Activated naive CD8-positive, alpha-beta T cell treated with anti-CD3 and anti-CD28 coated beads, Interleukin-2, amount 50 U/mL, for 16 hours (primary cell): ENCODE data around the gene ADARB2.

Source experiments
- DNase-seq: peaks from one replicate; pipeline ENCODE4 v3.0.0-alpha.2; 2020; ENCODE audit warnings: low read depth, low spot score

The ADARB2 gene

DNA sequence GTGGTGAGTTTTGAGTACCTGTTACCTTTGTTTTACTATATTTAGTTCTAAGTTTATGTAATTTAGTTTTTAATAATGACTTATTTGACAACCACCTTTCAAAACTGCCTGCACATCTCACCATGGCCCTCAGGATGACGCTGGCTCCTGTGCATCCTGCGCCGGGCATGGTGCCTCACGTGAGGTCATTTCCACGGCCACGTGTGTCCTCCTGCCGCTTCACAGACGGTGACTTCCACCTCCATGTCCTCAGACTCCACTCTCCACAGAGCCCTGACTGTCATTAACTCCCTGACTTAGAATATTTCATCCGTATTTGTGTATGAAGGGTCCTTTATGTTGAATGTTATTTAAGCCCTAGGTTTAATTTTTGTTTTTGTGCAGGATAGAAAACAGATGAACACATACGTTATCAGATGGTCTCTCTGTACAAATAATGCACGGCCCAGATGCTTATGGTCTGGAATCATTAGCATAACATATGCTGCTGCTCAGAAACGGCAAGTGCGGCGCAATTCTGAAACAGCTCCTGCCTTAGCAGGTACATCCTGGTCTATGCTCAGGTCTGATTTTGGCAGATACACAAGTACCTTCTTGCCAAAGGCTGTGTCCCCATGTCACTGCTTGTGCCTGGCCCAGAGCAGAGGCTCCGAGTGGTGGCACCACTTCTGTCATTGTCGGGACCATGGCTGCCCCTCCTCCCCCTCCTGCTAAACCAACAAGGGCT is 525.3 kb downstream of the ADARB2 start:
- no peak for DNase-seq

DNA sequence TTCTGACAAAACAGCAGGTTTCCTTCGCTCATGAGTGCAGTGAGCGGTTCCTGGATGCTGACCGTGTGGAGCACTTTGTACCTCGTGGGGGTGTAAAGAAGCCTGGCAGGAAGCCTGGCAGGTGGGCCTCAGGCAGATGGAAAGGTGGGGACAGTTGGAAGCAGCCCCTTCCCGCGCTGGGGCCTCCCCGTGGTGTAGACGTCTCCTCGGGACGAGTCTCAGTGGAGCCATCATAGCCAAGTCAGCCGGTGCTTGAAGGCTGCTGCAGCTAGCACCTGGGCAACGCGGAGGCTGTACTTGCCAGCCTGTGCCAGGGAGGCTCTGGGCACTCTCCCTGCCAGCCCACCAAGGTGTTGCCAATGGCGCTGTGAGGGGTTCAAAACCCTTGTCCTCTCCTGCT is 526.7 kb downstream of the ADARB2 start:
- DNase-seq = no peak

- no peak for DNase-seq
Observed at GRCh38 chr10:1209355-1209979, 527.9 kb downstream of the ADARB2 start.

GRCh38 chr10:1208366-1209311 is 528.7 kb downstream of the ADARB2 start:
- DNase-seq = no peak

- no peak for DNase-seq
Observed at GRCh38 chr10:1206601-1207000, 530.7 kb downstream of the ADARB2 start.

- DNase-seq = no peak
Observed at GRCh38 chr10:1206101-1206500, 531.2 kb downstream of the ADARB2 start.

DNA sequence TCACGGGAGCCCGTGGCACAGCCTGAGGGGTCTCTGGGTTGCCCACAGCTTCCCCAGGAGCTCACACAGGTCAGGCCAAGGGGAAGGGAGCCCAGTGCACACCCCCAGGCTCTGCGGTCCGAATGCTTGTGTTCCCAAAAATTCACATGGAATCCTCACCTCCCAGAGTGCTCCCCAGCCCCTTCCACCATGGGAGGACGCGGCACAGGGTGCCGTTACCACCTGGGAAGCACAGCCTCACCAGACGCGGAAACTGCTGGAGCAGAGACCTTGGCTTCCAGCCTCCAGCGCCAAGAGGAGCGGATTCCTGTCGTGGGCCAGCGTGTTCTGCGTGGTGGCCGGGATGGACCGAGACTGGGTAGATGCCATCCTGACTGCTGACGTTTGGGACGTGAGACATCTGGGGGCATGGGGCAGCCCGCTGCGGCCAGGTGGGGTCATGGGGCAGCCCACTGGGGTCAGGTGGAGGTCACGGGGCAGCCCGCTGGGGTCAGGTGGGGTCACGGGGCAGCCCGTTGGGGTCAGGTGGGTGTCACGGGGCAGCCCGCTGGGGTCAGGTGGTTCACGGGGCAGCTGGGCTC is 531.8 kb downstream of the ADARB2 start:
- DNase-seq = no peak

DNA sequence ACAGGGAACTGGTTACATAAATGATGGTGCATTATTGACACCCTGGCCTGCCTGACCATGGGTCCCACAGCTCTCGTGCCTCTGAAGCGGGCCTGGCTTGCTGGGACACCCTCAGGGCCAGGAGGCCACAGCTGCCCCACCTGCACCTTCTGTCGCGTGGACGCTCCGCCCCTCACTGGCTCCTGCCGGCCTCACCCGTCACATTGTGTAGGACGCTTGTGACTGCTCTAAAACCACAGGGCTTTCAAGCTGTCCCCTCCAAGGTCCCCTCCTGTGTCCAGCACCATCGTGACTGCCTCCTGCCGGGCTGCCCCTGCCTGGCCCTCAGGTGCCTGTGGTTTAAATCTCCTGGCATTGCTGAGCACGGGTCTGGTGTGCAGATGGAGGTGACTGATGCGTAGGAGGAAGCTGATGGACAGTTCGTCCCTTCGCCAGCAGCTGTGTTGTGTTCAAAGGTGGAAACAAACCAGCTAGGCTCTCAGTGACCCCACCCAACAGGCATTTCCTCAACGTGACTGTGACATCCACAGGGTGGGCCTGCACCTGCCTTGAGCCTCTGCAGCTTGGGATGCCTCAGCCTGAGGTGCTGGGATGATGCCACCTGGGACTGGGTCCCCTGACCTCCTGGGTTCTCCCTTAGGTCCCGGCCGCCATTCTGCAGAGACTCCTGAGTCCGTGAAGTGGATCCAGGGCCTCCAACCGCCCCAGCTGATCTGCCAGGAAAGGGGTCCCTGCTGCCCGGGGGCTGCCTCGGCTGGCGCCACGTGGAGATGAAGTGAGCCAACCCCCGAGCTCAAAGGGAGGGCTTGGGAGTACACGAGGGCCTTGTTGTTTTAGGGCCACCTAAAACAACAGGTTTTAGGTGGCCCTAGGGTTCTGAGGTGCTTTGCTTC is 532.6 kb downstream of the ADARB2 start:
- no peak for DNase-seq

GRCh38 chr10:1203704-1204103 is 533.6 kb downstream of the ADARB2 start:
- no peak for DNase-seq

- no peak for DNase-seq
Observed at GRCh38 chr10:1203216-1203615, 534.1 kb downstream of the ADARB2 start.

- DNase-seq = no peak
Observed at GRCh38 chr10:1202343-1202742, 535.0 kb downstream of the ADARB2 start.

GRCh38 chr10:1200866-1201807 is 536.2 kb downstream of the ADARB2 start:
- DNase-seq = no peak

- no peak for DNase-seq
Observed at GRCh38 chr10:1199897-1200721, 537.2 kb downstream of the ADARB2 start.

DNA sequence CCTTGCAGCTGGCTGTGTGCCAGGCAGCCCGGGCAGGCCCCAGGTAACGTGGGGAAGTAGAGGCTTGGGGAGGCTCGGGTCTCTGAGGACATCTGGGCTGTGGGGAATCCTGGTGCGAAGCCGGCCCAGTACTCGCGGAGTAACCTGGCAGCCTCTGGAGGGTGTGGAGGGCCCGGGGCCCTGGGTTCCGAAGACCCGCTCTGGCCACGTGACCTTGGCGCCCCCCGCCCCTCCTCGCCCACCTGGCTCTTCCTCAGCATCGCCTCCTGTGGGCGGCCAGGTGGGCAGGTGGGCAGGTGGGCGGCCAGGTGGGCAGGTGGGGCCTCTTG is 538.0 kb downstream of the ADARB2 start:
- DNase-seq = no peak

DNA sequence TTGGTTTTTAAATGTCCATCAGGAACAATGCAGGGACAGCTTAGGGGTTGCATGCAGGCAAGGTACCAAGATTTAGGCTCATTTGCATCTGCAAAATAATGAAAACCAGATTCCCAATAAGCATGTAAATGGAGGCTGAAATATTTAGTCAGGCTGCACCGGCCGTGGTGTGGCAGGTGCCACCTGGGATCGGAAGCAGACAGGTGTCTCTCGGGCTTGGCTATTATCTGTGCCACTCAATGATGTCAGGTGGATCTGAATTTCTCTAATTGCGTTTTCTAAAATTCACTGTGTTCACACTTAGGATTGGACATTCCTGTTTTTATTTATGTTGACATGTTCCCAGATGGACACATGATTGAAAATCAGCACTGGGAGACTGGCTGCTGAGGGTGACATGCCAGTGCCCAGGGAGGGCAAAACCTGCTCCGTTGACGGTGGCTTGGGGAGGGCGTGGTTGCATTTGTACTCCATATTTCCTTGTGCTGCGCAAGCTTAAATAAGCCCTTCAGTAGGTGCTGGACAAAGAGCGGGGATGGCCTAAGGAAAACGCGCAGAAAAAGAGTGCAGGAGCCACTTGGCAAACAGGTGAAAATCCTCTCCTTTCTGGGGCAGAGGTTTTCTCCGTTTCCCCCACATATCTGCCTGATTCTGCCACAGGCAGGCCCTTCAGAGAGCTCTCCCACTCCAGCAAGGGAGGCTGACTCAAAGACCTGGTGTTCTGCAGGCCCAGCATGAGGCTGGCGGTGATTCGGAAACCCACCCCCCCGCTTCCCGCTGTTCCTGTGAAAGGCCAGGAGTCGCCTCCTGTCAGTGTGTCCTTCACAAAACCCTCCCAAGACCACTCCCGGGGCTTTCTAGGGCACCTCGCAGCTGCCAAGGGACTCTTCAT is 538.6 kb downstream of the ADARB2 start:
- no peak for DNase-seq

- DNase-seq = no peak
Observed at GRCh38 chr10:1197384-1197783, 539.9 kb downstream of the ADARB2 start.

DNA sequence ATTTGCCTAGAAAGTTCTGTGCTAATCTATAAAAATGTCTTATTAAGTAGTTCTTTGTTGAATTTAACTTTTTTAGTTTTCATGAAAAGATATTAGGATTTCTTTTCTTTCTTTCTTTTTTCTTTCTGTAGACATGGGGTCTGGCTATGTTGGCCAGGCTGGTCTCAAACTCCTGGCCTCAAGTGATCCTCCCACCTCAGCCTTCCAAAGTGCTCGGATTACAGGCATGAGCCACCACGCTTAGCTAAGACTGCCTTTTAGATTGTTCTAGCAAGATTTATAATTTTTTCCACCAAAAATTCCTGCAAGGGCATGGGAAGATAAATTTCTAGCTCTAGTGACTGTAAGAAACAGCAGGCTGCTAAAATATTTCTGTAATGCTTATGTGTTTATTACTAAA is 540.7 kb downstream of the ADARB2 start:
- DNase-seq = no peak

GRCh38 chr10:1195828-1196227 is 541.5 kb downstream of the ADARB2 start:
- DNase-seq = no peak
